GM15510 (cell line): ENCODE measurements around the gene KCNIP4.

Source experiments
- POLR2A ChIP-seq: IDR thresholded peaks from 3 replicates; pipeline ENCODE4 v1.6.1; 2011; ENCODE audit warnings: borderline replicate concordance; ENCODE audit not compliant: insufficient read length; ENCODE audit errors: extremely low read depth

Gene KCNIP4

GRCh38 chr4:21118301-21118700 is 830.3 kb downstream of the KCNIP4 start:
- no peak for TF ChIP-seq POLR2A

GRCh38 chr4:21117541-21118180 is 830.9 kb downstream of the KCNIP4 start:
- no peak for TF ChIP-seq POLR2A

- TF ChIP-seq POLR2A, result no peak
Observed at GRCh38 chr4:21113496-21114223, 834.9 kb downstream of the KCNIP4 start.

GRCh38 chr4:21102667-21103066 is 845.9 kb downstream of the KCNIP4 start:
- TF ChIP-seq POLR2A, result no peak

GRCh38 chr4:21097865-21098264 is 850.7 kb downstream of the KCNIP4 start:
- TF ChIP-seq POLR2A, result no peak

GRCh38 chr4:21097026-21097425 is 851.5 kb downstream of the KCNIP4 start:
- no peak for TF ChIP-seq POLR2A

- no peak for TF ChIP-seq POLR2A
Observed at GRCh38 chr4:21092531-21092930, 856.0 kb downstream of the KCNIP4 start.

- no peak for TF ChIP-seq POLR2A
Observed at GRCh38 chr4:21090094-21090666, 858.4 kb downstream of the KCNIP4 start.

- no peak for TF ChIP-seq POLR2A
Observed at GRCh38 chr4:21083413-21083812, 865.2 kb downstream of the KCNIP4 start.

- no peak for TF ChIP-seq POLR2A
Observed at GRCh38 chr4:21077967-21078366, 870.6 kb downstream of the KCNIP4 start.

GRCh38 chr4:21067351-21067750 is 881.2 kb downstream of the KCNIP4 start:
- TF ChIP-seq POLR2A, result no peak

GRCh38 chr4:21061902-21062301 is 886.7 kb downstream of the KCNIP4 start:
- TF ChIP-seq POLR2A, result no peak

- no peak for TF ChIP-seq POLR2A
Observed at GRCh38 chr4:21046141-21046540, 902.4 kb downstream of the KCNIP4 start.

- no peak for TF ChIP-seq POLR2A
Observed at GRCh38 chr4:21045119-21045518, 903.5 kb downstream of the KCNIP4 start.

- no peak for TF ChIP-seq POLR2A
Observed at GRCh38 chr4:21041708-21042107, 906.9 kb downstream of the KCNIP4 start.

GRCh38 chr4:21034728-21035127 is 913.8 kb downstream of the KCNIP4 start:
- TF ChIP-seq POLR2A, result no peak

- no peak for TF ChIP-seq POLR2A
Observed at GRCh38 chr4:21032089-21032645, 916.4 kb downstream of the KCNIP4 start.

- no peak for TF ChIP-seq POLR2A
Observed at GRCh38 chr4:21018817-21019216, 929.8 kb downstream of the KCNIP4 start.
